ENCODE measurements around the gene XPR1.

Gene XPR1

GRCh38 chr1:180937624-180938225, 305.9 kb downstream of the XPR1 start:
- DNase-seq (ENCODE audit: low read depth, low spot score) = no peak
- H3K27ac ChIP-seq = no peak overlapping the region

GRCh38 chr1:180939073-180939710, 307.4 kb downstream of the XPR1 start:
- no peak overlapping the region for H3K27ac ChIP-seq
- DNase-seq (ENCODE audit: low read depth, low spot score) = no peak

DNA sequence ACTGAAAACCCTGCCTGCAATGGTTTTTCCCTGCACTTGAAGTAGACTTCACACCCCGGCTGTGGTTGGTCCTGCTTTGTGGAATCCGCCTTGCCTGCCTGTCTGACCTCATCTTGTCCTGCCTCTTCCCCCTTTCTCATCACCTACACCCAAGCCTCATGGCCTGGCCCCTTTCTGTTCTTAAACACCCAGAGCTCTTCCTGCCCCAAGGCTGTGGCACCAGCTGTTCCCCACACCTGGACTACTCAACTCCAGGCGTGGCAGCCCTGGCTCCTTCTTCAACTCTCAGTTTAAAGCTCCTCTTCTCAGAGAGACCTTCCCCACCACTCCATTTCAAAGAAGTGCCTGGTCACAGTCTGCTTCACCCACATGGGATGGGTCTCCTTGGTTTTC, 307.9 kb downstream of the XPR1 start:
- no peak for DNase-seq (ENCODE audit: low read depth, low spot score)
- no peak overlapping the region for H3K27ac ChIP-seq
